ENCODE data around the gene FA2H.

FA2H gene

GRCh38 chr16:74744566-74744965 lies 30.1 kb downstream of the FA2H start:
- DNase-seq: no peak

- DNase-seq: peak; percentile 76
Observed at GRCh38 chr16:74743668-74744299, 30.8 kb downstream of the FA2H start.

- no peak for DNase-seq
Observed at GRCh38 chr16:74743045-74743667, 31.5 kb downstream of the FA2H start.

- no peak for DNase-seq
Observed at GRCh38 chr16:74742051-74742481, 32.6 kb downstream of the FA2H start.

GRCh38 chr16:74740795-74741304 lies 33.8 kb downstream of the FA2H start:
- no peak for DNase-seq

- DNase-seq: no peak
Observed at GRCh38 chr16:74739275-74739674, 35.3 kb downstream of the FA2H start.

GRCh38 chr16:74738816-74739215 lies 35.8 kb downstream of the FA2H start:
- DNase-seq: no peak

GRCh38 chr16:74738113-74738541 lies 36.5 kb downstream of the FA2H start:
- no peak for DNase-seq

- DNase-seq: no peak
Observed at GRCh38 chr16:74737521-74737920, 37.1 kb downstream of the FA2H start.

- DNase-seq: no peak
Observed at GRCh38 chr16:74736531-74737157, 38.0 kb downstream of the FA2H start.

- DNase-seq: no peak
Observed at GRCh38 chr16:74735554-74735953, 39.1 kb downstream of the FA2H start.

- DNase-seq: no peak
Observed at GRCh38 chr16:74735162-74735452, 39.5 kb downstream of the FA2H start.

- DNase-seq: peak; percentile 70
Observed at GRCh38 chr16:74734361-74735161, 40.1 kb downstream of the FA2H start.

- no peak for DNase-seq
Observed at GRCh38 chr16:74732707-74733350, 41.8 kb downstream of the FA2H start.

GRCh38 chr16:74731853-74732477 lies 42.7 kb downstream of the FA2H start:
- no peak for DNase-seq

- no peak for DNase-seq
Observed at GRCh38 chr16:74729783-74730683, 44.6 kb downstream of the FA2H start.

GRCh38 chr16:74727903-74728302 lies 46.7 kb downstream of the FA2H start:
- DNase-seq: no peak

GRCh38 chr16:74726716-74727115 lies 47.9 kb downstream of the FA2H start:
- DNase-seq: no peak

GRCh38 chr16:74725651-74726455 lies 48.8 kb downstream of the FA2H start:
- no peak for DNase-seq

All from right kidney (tissue), 1 donor.